CD4-positive, alpha-beta T cell (primary cell): ENCODE results near the gene RYK. TPM values are rescaled to one million over a fixed set of nuclear protein-coding genes. Genes with fewer than 3 reads are reported as not detected.

Source experiments
- ATAC-seq: fragments of 200-7000 bp; cut with Tn5 transposase; one replicate; pipeline ENCODE4 v1.10.0; 2022; ENCODE audit warnings: mild to moderate bottlenecking; ENCODE audit not compliant: poor library complexity
- CTCF ChIA-PET: fragments of 350-600 bp; sonication (Branson Sonifier 250); formaldehyde crosslinking; loops from one replicate; lab custom pipeline; 2021; ENCODE audit warnings: antibody characterized with exemption, inconsistent platforms; lab: Charles Lee
- POLR2A ChIA-PET: fragments of 350-600 bp; sonication (Branson Sonifier 250); formaldehyde crosslinking; loops from one replicate; lab custom pipeline; 2021; ENCODE audit warnings: antibody characterized with exemption, inconsistent platforms; lab: Charles Lee
- DNase-seq, 14 experiments: peaks; one replicate each; pipeline ENCODE4 v3.0.0-alpha.2; 2013 to 2020; ENCODE audit warnings: mixed read lengths in 2 of 14
- H3K27ac ChIP-seq, 2 donors: one replicate each; pipeline versions ENCODE4 v1.5.1 to v1.7.0; 2013; ENCODE audit warnings: low read length in 2 of 2, low read depth in 1 of 2, mild to moderate bottlenecking in 1 of 2
- H3K27me3 ChIP-seq, 2 experiments: 1 replicate in 1 of 2; 2 replicates in 1 of 2; pipeline versions ENCODE4 v1.6.1 to v1.7.0; 2013; ENCODE audit warnings: low read length in 2 of 2, control low read depth in 1 of 2, mild to moderate bottlenecking in 1 of 2, moderate library complexity in 1 of 2; ENCODE audit not compliant: insufficient read depth in 2 of 2, control insufficient read depth in 1 of 2
- H3K36me3 ChIP-seq: one replicate; pipeline ENCODE4 v1.6.1; 2013; ENCODE audit warnings: low read length, control low read depth; ENCODE audit not compliant: insufficient read depth
- H3K4me1 ChIP-seq: one replicate; pipeline ENCODE4 v1.6.1; 2013; ENCODE audit warnings: low read length, control low read depth; ENCODE audit not compliant: insufficient read depth
- H3K4me3 ChIP-seq: one replicate; pipeline ENCODE4 v1.5.1; 2013; ENCODE audit warnings: mild to moderate bottlenecking, low read length, moderate library complexity
- H3K9me3 ChIP-seq, 2 experiments: 1 replicate in 1 of 2; 2 replicates in 1 of 2; pipeline versions ENCODE4 v1.6.1 to v1.7.0; 2013; ENCODE audit warnings: low read length in 2 of 2, mild to moderate bottlenecking in 2 of 2, control low read depth in 1 of 2, moderate library complexity in 1 of 2; ENCODE audit not compliant: control insufficient read depth in 1 of 2, insufficient read depth in 1 of 2
- H3K27ac Mint-ChIP-seq: one replicate; pipeline ENCODE4 v1.8.0; 2020; ENCODE audit warnings: mixed read lengths
- H3K27me3 Mint-ChIP-seq: one replicate; pipeline ENCODE4 v1.8.0; 2021; ENCODE audit warnings: mixed read lengths
- H3K36me3 Mint-ChIP-seq: one replicate; pipeline ENCODE4 v1.8.0; 2021; ENCODE audit warnings: low read depth, mixed read lengths
- H3K4me1 Mint-ChIP-seq: one replicate; pipeline ENCODE4 v1.8.0; 2021; ENCODE audit warnings: low read depth, mixed read lengths
- H3K4me3 Mint-ChIP-seq: one replicate; pipeline ENCODE4 v1.8.0; 2020; ENCODE audit warnings: mild to moderate bottlenecking, mixed read lengths
- H3K9me3 Mint-ChIP-seq: one replicate; pipeline ENCODE4 v1.8.0; 2020; ENCODE audit warnings: mixed read lengths
- CTCF ChIP-seq: fragments of 200-600 bp; IDR thresholded peaks from one replicate; pipeline ENCODE4 v1.8.0; 2022; ENCODE audit warnings: antibody characterized with exemption, mild to moderate bottlenecking
- intact Hi-C, 2 experiments: fragments of 100-400 bp; cut with DNase I in 1 of 2; cut with micrococcal nuclease in 1 of 2; formaldehyde crosslinking; loops; one replicate each; pipeline versions ENCODE4 v1.15.1 to v1.9.0; 2023 to 2025; cut with DNase I, micrococcal nuclease
- total RNA-seq, 174 experiments: library from RNA in 2 of 174; stranded (reverse) in 2 of 174; gene quantifications; one replicate each; pipeline ENCODE4 v1.2.3 and lab custom pipeline; 2021 to 2026

The RYK gene
- total RNA-seq, 2 experiments from 2014 or later = 57.6 to 59.2 TPM

DNA sequence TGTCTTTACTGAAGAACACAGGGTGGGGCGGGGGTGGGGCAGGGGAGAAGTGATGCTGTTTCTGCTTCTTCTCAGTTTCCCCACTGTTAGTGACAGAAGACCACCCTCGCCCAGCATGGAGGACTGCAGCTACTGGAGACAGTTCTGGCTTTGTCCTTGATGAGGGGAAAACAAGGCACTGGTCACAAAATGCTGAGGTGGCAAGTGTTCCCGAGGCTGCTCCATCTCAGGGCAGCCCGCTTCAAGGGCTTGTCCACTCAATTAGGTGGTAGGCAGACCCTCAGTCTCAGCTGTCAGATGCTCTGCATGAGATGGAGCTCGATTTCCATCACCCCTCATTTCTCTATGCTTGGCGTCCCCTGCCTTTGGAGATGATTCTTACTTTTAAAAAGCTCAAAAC lies 33.8 kb upstream of the RYK start:
- no peak overlapping the region for H3K27ac ChIP-seq
- Mint-ChIP-seq H3K27ac (no peak overlapping the region), H3K4me3 (no peak overlapping the region), H3K4me1 (no peaks in the 10 kb centered on the region), H3K9me3 (no peaks in the 10 kb centered on the region), H3K36me3 (no peaks in the 10 kb centered on the region), H3K27me3 (peaks cover 3% of the 10 kb centered on the region)
- no peak for DNase-seq
- no peaks in the 10 kb centered on the region for H3K27me3 ChIP-seq
- intact Hi-C loops = no loop called here
- no peaks in the 10 kb centered on the region for H3K36me3 ChIP-seq
- H3K9me3 ChIP-seq = no peaks in the 10 kb centered on the region
- ChIA-PET CTCF (no interaction called here), POLR2A (no interaction called here)
- no peak for TF ChIP-seq CTCF
- ATAC-seq = no peak
- H3K4me3 ChIP-seq = no peak overlapping the region
- H3K4me1 ChIP-seq = no peaks in the 10 kb centered on the region

- Histone ChIP-seq H3K4me1 (no peaks in the 10 kb centered on the region), H3K9me3 (no peaks in the 10 kb centered on the region), H3K36me3 (no peaks in the 10 kb centered on the region), H3K27ac (no peak overlapping the region), H3K27me3 (no peaks in the 10 kb centered on the region), H3K4me3 (no peak overlapping the region)
- Mint-ChIP-seq H3K27me3 (peaks cover 5% of the 10 kb centered on the region), H3K9me3 (no peaks in the 10 kb centered on the region), H3K36me3 (no peaks in the 10 kb centered on the region), H3K27ac (no peak overlapping the region), H3K4me1 (no peaks in the 10 kb centered on the region), H3K4me3 (no peak overlapping the region)
- ChIA-PET CTCF (no interaction called here), POLR2A (no interaction called here)
- intact Hi-C loops = no loop called here
- ATAC-seq (no peak), DNase-seq (no peak)
- no peak for TF ChIP-seq CTCF
These were observed 32.0 kb upstream of the RYK start for GRCh38 chr3:134282659-134283047.

DNA sequence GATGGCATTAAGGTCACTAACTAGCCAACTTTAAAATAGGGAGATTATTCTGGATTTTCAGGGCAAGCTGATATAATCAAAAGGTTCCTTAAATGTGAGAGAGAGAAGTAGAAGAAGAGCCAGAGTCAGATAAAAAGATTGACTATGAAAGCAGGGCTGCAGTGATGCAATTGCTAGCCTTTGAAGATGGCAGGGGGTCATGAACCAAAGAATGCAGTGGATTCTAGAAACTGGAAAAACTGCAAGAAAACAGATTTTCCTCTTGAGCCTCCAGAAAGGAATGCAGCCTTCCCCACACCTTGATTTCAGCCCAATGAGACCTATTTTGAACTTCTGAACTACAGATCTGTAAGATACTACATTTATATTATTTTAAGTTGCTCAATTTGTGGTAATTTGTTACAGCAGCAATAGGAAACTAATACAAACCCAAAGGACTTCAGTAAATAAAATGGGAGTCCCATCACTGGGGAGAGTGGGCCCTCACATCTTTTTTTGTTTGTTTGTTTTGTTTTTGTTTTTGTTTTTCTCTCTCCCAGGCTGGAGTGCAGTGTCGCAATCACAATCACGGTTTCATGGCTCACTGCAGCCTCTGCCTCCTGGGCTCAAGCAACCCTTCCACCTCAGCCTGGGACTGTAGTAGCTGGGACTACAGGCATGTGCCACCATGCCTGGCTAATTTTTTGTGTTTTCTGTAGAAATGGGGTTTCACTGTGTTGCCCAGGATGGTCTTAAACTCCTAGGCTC lies 31.4 kb upstream of the RYK start:
- Histone ChIP-seq H3K4me3 (no peak overlapping the region), H3K4me1 (no peaks in the 10 kb centered on the region), H3K27me3 (no peaks in the 10 kb centered on the region), H3K9me3 (no peaks in the 10 kb centered on the region), H3K36me3 (no peaks in the 10 kb centered on the region), H3K27ac (no peak overlapping the region)
- Mint-ChIP-seq H3K9me3 (no peaks in the 10 kb centered on the region), H3K36me3 (no peaks in the 10 kb centered on the region), H3K27ac (no peak overlapping the region), H3K27me3 (peaks cover 9% of the 10 kb centered on the region), H3K4me3 (no peak overlapping the region), H3K4me1 (no peaks in the 10 kb centered on the region)
- ChIA-PET CTCF (no interaction called here), POLR2A (no interaction called here)
- no peak for ATAC-seq
- intact Hi-C loops = no loop called here
- DNase-seq = no peak
- no peak for TF ChIP-seq CTCF
